Ovary (tissue), 9 donors: ENCODE measurements around the gene MYBPC1. TPM values are rescaled to one million over a fixed set of nuclear protein-coding genes. Genes with fewer than 3 reads are reported as not detected.
A peak's percentile ranks its signal among the peaks of the same experiment; 100 is the strongest.

Experiments used
- DNase-seq, 5 donors: peaks; one replicate each; pipeline ENCODE4 v3.0.0-alpha.2; 2019 to 2020
- H3K27ac ChIP-seq, 2 donors: fragments of 200-600 bp; one replicate each; pipeline versions ENCODE4 v1.5.1 to v1.8.0; 2019 to 2022
- H3K27me3 ChIP-seq: fragments of 200-600 bp; one replicate; pipeline ENCODE4 v1.8.0; 2022
- H3K36me3 ChIP-seq: fragments of 200-600 bp; sonication (generic); one replicate; pipeline ENCODE4 v1.5.1; 2019
- H3K4me1 ChIP-seq: one replicate; pipeline ENCODE4 v1.8.1; 2013; ENCODE audit warnings: mild to moderate bottlenecking, moderate library complexity; ENCODE audit not compliant: insufficient read depth
- H3K4me3 ChIP-seq: fragments of 200-600 bp; sonication (generic); one replicate; pipeline ENCODE4 v1.5.1; 2017
- H3K9me3 ChIP-seq, 2 donors: fragments of 200-600 bp in 1 of 2; sonication (generic) in 1 of 2; one replicate each; pipeline versions ENCODE4 v1.5.1 to v1.8.1; 2013 to 2019; ENCODE audit warnings: mild to moderate bottlenecking in 1 of 2, moderate library complexity in 1 of 2
- CTCF ChIP-seq, 3 donors: fragments of 450-650 bp in 2 of 3; fragments of 200-600 bp in 1 of 3; IDR thresholded peaks; one replicate each; pipeline versions ENCODE4 v1.5.1 to v1.8.0; 2016 to 2022; ENCODE audit warnings: antibody characterized with exemption in 3 of 3, mild to moderate bottlenecking in 1 of 3
- EP300 ChIP-seq: sonication (generic); formaldehyde crosslinking; IDR thresholded peaks from one replicate; pipeline ENCODE4 v1.6.1; 2017; ENCODE audit warnings: antibody characterized with exemption
- POLR2A ChIP-seq: fragments of 450-650 bp; IDR thresholded peaks from one replicate; pipeline ENCODE4 v1.6.1; 2017; ENCODE audit warnings: antibody characterized with exemption, mild to moderate bottlenecking, moderate library complexity
- WGBS, 3 donors: extraction: QIAGEN DNeasy Blood & Tissue Kit in 1 of 3; methylation state at CpG; one replicate each; pipeline versions ENCODE4 v1.1.5 to v1.1.7; 2013 to 2017; 5-methylcytosine and 5-hydroxymethylcytosine counted together
- intact Hi-C, 4 donors: fragments of 100-400 bp; cut with DNase I; formaldehyde crosslinking; loops; one replicate each; pipeline versions ENCODE4 v1.11.0 to v1.15.1; 2022 to 2023
- polyA plus RNA-seq, 2 donors: library from polyadenylated mRNA; stranded (reverse); fragments of 200-250 nt in 1 of 2; fragments of 350-450 nt in 1 of 2; fragmentation: Illumina TruSeq in 1 of 2; extraction: RNeasy Lipid Tissue Mini Kit (QIAGEN cat#74804) in 1 of 2; gene quantifications; one replicate each; pipeline ENCODE4 v1.2.3, GENCODE V29; 2013 to 2014
- total RNA-seq, 7 donors: library from RNA; depleted of rRNA in 2 of 7; stranded (reverse); fragments of >200 nt in 2 of 7; fragmentation: NEBNext Ultra II Directional in 3 of 7; extraction: Animal tissue kit (Norgen Biotek cat#: 25700) in 3 of 7; gene quantifications; one replicate each; pipeline versions ENCODE4 v1.1.0 to v1.2.4, GENCODE V29; 2016 to 2023
- donor health status: DM: no; HTN: no; CAD: no; lungs with moderate emphysema.
- donor health status: DM: no; HTN: no; CAD: no.
- donor health status: Bipolar disorder and iron deficiency.
- donor health status: DM: yes; HTN: yes; CAD: no.
- donor health status: DM: no; HTN: no; CAD: no.
- donor health status: DM: yes; HTN: yes; CAD: no.

MYBPC1 gene
- total and polyA plus RNA-seq, 9 donors = 0.18 to 2.2 (median 0.92) TPM; not detected in 4

DNA sequence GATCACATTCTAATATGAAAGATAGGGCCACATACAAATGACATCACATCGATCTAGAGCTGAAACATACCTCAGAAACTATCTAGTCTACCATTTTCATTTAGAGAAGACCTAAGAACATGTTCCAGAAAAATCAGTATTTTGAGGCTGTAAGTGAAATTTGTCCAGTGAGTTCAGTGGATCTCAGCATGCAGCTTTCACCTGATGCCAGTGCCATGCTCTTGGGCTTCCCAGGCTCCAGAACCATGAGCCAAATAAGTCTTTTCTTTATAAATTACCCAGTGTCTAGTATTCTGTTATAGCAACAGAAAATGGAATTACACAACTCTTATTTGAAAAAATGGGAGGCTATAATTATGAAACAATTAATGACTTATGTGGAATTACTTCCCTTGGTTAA, 111.6 kb downstream of the MYBPC1 start:
- Histone ChIP-seq H3K9me3 (no peaks in the 10 kb centered on the region), H3K36me3 (no peaks in the 10 kb centered on the region), H3K27me3 (no peaks in the 10 kb centered on the region), H3K4me3 (no peak overlapping the region), H3K27ac (no peak overlapping the region), H3K4me1 (no peaks in the 10 kb centered on the region)
- intact Hi-C loops = no loop called here
- DNase-seq = no peak
- WGBS, 3 donors = 91 to 100% (median 94%) methylated on average over 1 of the region's 1 CpG
- TF ChIP-seq POLR2A (no peak), CTCF (IDR thresholded peaks at IDR 0.05) (no peak), EP300 (no peak)

- TF ChIP-seq EP300 (no peak), POLR2A (no peak), CTCF (IDR thresholded peaks at IDR 0.05) (no peak)
- no peaks in the 10 kb centered on the region for H3K36me3 ChIP-seq
- H3K27ac ChIP-seq = no peak overlapping the region
- no peak overlapping the region for H3K4me3 ChIP-seq
- H3K27me3 ChIP-seq = no peaks in the 10 kb centered on the region
- no peak for DNase-seq
- peaks cover 2% of the 10 kb centered on the region for H3K4me1 ChIP-seq
- intact Hi-C loops = no loop called here
- H3K9me3 ChIP-seq = no peaks in the 10 kb centered on the region
Measured at GRCh38 chr12:101707131-101707782, 112.5 kb downstream of the MYBPC1 start.

DNA sequence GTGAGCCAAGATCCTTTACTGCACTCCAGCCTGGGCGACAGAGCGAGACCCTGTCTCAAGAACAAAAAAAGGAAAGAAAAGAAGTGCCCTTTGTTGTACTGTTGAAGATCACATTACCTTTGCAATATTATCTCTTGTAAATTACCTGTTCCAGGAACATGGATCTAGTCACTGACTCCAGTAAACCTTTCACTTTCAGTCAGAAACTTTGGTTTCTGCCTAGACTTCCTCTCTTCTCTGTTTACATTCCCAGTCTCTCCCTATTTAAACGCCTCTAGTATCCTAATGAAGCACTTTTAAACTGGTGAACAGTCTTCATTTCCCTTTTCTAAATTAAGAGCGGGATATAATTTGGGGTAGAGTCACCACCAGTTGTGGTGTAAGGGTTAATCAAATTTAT, 115.5 kb downstream of the MYBPC1 start:
- Histone ChIP-seq H3K9me3 (no peaks in the 10 kb centered on the region), H3K4me3 (no peak overlapping the region), H3K27me3 (no peaks in the 10 kb centered on the region), H3K36me3 (no peaks in the 10 kb centered on the region), H3K27ac (no peak overlapping the region), H3K4me1 (peaks cover 2% of the 10 kb centered on the region)
- intact Hi-C loops = no loop called here
- 79 to 85% (median 80%) methylated on average over 4 of the region's 4 CpGs for WGBS, 3 donors
- DNase-seq = no peak
- TF ChIP-seq POLR2A (no peak), CTCF (IDR thresholded peaks at IDR 0.05) (no peak), EP300 (no peak)

DNA sequence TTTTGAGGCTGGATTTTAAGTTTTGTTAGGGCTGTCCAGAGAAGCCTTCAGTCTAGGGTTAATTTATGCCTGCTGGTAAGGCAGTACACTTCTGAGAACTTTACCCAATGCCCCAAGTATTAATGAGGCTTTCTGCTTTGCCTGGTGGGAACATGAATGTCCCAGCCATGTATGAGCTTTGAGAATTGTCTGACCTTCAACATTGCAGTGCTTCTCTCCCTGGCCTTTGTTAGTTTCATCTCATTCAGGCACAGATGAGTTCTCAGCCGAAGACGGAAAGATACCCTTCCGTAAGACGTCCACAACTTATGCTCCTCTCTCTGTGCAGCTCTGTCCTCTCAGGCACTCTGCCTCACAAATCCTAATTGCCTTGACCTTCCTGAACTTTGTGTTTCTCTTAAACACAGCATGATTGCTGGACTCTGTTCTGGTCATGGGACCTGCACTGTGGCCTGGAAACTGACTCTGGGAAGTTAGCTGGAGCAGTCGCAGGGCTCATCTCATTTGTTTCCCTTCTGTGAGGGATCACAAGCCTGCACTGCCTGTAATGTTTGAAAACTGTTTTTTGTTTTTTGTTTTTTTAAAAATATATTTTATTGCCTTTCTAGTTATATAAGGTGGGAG, 118.4 kb downstream of the MYBPC1 start:
- peak overlapping the region; percentile 23 to 66 for H3K27ac ChIP-seq
- no peaks in the 10 kb centered on the region for H3K27me3 ChIP-seq
- intact Hi-C loops = no loop called here
- TF ChIP-seq POLR2A = no peak
- TF ChIP-seq EP300 = no peak
- no peak for TF ChIP-seq CTCF (IDR thresholded peaks at IDR 0.05)
- no peak overlapping the region for H3K4me3 ChIP-seq
- DNase-seq = peak; percentile 25 to 52 (median 48)
- WGBS, 3 donors = 11 to 17% (median 14%) methylated on average over 5 of the region's 5 CpGs
- no peaks in the 10 kb centered on the region for H3K36me3 ChIP-seq
- H3K9me3 ChIP-seq = no peaks in the 10 kb centered on the region
- H3K4me1 ChIP-seq = peaks cover 2% of the 10 kb centered on the region
